ENCODE measurements around the gene PRKRIP1. TPM values are rescaled to one million over a fixed set of nuclear protein-coding genes. Genes with fewer than 3 reads are reported as not detected.

PRKRIP1 gene
- polyA plus RNA-seq, 1 donor (not counting 4 experiments of a cell fraction or from before 2014, with no cell fraction given) = 12.5 TPM

GRCh38 chr7:102467581-102468477, 71.7 kb downstream of the PRKRIP1 start:
- Histone ChIP-seq H3K9me1 (ENCODE audit: control insufficient read depth, extremely low read depth, insufficient read depth, low read length) (no peaks in the 10 kb centered on the region), H3K27me3 (ENCODE audit: control insufficient read depth, extremely low read depth, insufficient read depth, low read length) (no peaks in the 10 kb centered on the region), H3K4me1 (ENCODE audit: control insufficient read depth, extremely low read depth, insufficient read depth, low read length) (peaks cover 14% of the 10 kb centered on the region), H3K4me3 (ENCODE audit: control insufficient read depth in 2 of 3, extremely low read depth in 1 of 3, insufficient read depth in 2 of 3, low read depth in 1 of 3, low read length in 3 of 3) (no peak overlapping the region), H3K9ac (ENCODE audit: control insufficient read depth, extremely low read depth, insufficient read depth, low read length) (no peak overlapping the region), H3K27ac (ENCODE audit: control insufficient read depth, insufficient read depth, low read length) (no peak overlapping the region), H3K9me3 (ENCODE audit: control insufficient read depth, low read depth, low read length) (no peaks in the 10 kb centered on the region), H4K20me1 (ENCODE audit: control insufficient read depth, extremely low read depth, insufficient read depth, low read length) (no peaks in the 10 kb centered on the region), H3K4me2 (ENCODE audit: control insufficient read depth, extremely low read depth, insufficient read depth, low read depth, low read length) (no peak overlapping the region), H2AFZ (ENCODE audit: control insufficient read depth, low read length) (no peak overlapping the region), H3K79me2 (ENCODE audit: control insufficient read depth, insufficient read depth, low read length) (peaks cover 16% of the 10 kb centered on the region), H3K36me3 (ENCODE audit: control insufficient read depth in 2 of 2, extremely low read depth in 1 of 2, insufficient read depth in 2 of 2, low read length in 2 of 2) (peaks cover 5 to 8% of the 10 kb centered on the region in 2 experiments)
- FAIRE-seq (no peak), DNase-seq (ENCODE audit: low read depth, low spot score) (no peak)
- dilution Hi-C loops (cut with MboI; ENCODE audit: extremely low pct_ligation_motif_present, low sequenced_read_pairs) = no loop called here
- TF ChIP-seq EZH2 (IDR thresholded peaks at IDR 0.05; ENCODE audit: low read length) (no peak), CTCF (optimal IDR thresholded peaks at IDR 0.05 in 1 of 3, IDR thresholded peaks at IDR 0.05 in 1 of 3, conservative IDR thresholded peaks at IDR 0.05 in 1 of 3; ENCODE audit: extremely low read depth in 1 of 3, insufficient read depth in 2 of 3, low read length in 3 of 3) (no peak)

- Histone ChIP-seq H3K79me2 (ENCODE audit: control insufficient read depth, insufficient read depth, low read length) (peaks cover 13% of the 10 kb centered on the region), H3K9ac (ENCODE audit: control insufficient read depth, extremely low read depth, insufficient read depth, low read length) (no peak overlapping the region), H3K9me1 (ENCODE audit: control insufficient read depth, extremely low read depth, insufficient read depth, low read length) (no peaks in the 10 kb centered on the region), H3K27ac (ENCODE audit: control insufficient read depth, insufficient read depth, low read length) (no peak overlapping the region), H3K4me2 (ENCODE audit: control insufficient read depth, extremely low read depth, insufficient read depth, low read depth, low read length) (no peak overlapping the region), H3K27me3 (ENCODE audit: control insufficient read depth, extremely low read depth, insufficient read depth, low read length) (no peaks in the 10 kb centered on the region), H3K4me3 (ENCODE audit: control insufficient read depth in 2 of 3, extremely low read depth in 1 of 3, insufficient read depth in 2 of 3, low read depth in 1 of 3, low read length in 3 of 3) (no peak overlapping the region), H3K4me1 (ENCODE audit: control insufficient read depth, extremely low read depth, insufficient read depth, low read length) (peaks cover 12% of the 10 kb centered on the region), H4K20me1 (ENCODE audit: control insufficient read depth, extremely low read depth, insufficient read depth, low read length) (no peaks in the 10 kb centered on the region), H3K36me3 (ENCODE audit: control insufficient read depth in 2 of 2, extremely low read depth in 1 of 2, insufficient read depth in 2 of 2, low read length in 2 of 2) (peaks cover 6 to 8% of the 10 kb centered on the region in 2 experiments), H3K9me3 (ENCODE audit: control insufficient read depth, low read depth, low read length) (no peaks in the 10 kb centered on the region), H2AFZ (ENCODE audit: control insufficient read depth, low read length) (no peak overlapping the region)
- DNase-seq (ENCODE audit: low read depth, low spot score) = no peak
- dilution Hi-C loops (cut with MboI; ENCODE audit: extremely low pct_ligation_motif_present, low sequenced_read_pairs) = no loop called here
- TF ChIP-seq EZH2 (IDR thresholded peaks at IDR 0.05; ENCODE audit: low read length) (no peak), CTCF (optimal IDR thresholded peaks at IDR 0.05 in 1 of 3, IDR thresholded peaks at IDR 0.05 in 1 of 3, conservative IDR thresholded peaks at IDR 0.05 in 1 of 3; ENCODE audit: extremely low read depth in 1 of 3, insufficient read depth in 2 of 3, low read length in 3 of 3) (no peak)
- FAIRE-seq = no peak
Observed at GRCh38 chr7:102468478-102469350, 72.6 kb downstream of the PRKRIP1 start.
